Fibroblast of the aortic adventitia (primary cell): ENCODE data around the gene OR51A7. TPM values are rescaled to one million over a fixed set of nuclear protein-coding genes. Genes with fewer than 3 reads are reported as not detected.

ENCODE experiments used
- DNase-seq: peaks from one replicate; pipeline ENCODE4 v3.0.0-alpha.2; 2010; ENCODE audit warnings: low read depth
- H3K4me3 ChIP-seq: 2 replicates; pipeline ENCODE4 v1.5.1; 2011; ENCODE audit warnings: low read depth, mild to moderate bottlenecking, control low read depth, low read length, moderate library complexity
- total RNA-seq: library from RNA; depleted of rRNA; stranded (reverse); fragments of >200 nt; gene quantifications from 2 replicates; pipeline ENCODE4 v1.2.3, GENCODE V29; 2012; ENCODE audit warnings: low replicate concordance
- TF ChIP-seq, protein P1 (sequence below): IDR thresholded peaks from 2 replicates; pipeline ENCODE4 v1.5.1; 2011; ENCODE audit warnings: mild to moderate bottlenecking, low read length, control low read depth, inconsistent platforms; ENCODE audit not compliant: insufficient read depth

OR51A7 gene
- total RNA-seq, 1 donor = not detected

DNA sequence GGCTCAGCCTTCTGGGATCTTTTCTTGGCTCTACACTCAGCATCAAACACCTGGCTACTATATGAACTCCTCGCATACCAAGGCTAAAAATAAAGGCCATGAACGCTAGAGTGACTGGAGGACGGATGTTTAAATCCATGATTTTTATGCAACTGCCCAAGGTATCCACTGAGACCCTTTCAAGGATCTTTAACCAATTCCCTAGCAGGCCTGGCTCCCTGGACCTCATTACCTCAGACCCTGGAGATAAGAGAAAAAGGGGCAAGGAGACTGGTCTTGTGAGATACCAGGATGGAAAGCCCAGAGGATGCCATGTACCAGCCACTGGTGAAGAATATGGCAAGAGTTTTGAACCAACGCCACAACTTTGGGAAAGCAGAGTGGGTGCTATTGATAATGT, 15.7 kb downstream of the OR51A7 start, which contains the start of gene OR51G2:
OR51G2 (minus strand) TSS at position 101 of the 400 bp plus-strand sequence. CDS start 3,687 bp downstream, outside the sequence.
- TF ChIP-seq, protein P1, sequence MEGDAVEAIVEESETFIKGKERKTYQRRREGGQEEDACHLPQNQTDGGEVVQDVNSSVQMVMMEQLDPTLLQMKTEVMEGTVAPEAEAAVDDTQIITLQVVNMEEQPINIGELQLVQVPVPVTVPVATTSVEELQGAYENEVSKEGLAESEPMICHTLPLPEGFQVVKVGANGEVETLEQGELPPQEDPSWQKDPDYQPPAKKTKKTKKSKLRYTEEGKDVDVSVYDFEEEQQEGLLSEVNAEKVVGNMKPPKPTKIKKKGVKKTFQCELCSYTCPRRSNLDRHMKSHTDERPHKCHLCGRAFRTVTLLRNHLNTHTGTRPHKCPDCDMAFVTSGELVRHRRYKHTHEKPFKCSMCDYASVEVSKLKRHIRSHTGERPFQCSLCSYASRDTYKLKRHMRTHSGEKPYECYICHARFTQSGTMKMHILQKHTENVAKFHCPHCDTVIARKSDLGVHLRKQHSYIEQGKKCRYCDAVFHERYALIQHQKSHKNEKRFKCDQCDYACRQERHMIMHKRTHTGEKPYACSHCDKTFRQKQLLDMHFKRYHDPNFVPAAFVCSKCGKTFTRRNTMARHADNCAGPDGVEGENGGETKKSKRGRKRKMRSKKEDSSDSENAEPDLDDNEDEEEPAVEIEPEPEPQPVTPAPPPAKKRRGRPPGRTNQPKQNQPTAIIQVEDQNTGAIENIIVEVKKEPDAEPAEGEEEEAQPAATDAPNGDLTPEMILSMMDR = no peak
- no peak within 1 kb of the TSS for H3K4me3 ChIP-seq
- DNase-seq = no peak

DNA sequence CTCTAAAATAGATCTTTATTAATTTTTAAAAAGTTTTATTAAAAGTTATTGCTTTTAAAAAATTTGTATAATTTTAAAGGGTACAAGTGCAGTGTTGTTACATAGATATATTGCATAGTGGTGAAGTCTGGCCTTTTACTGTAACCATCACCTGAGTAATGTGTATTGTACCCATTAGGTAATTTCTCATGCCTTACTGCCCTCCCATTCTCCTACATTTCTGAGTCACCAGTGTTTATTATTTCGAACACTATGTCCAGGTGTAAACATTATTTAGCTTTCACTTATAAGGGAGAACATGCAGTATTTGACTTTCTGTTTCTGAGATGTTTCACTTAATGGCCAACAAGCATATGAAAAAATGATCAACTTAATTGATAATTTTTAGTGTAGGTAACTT, 18.2 kb downstream of the OR51A7 start:
- H3K4me3 ChIP-seq = no peak overlapping the region
- no peak for DNase-seq
- TF ChIP-seq, protein P1 = no peak

DNA sequence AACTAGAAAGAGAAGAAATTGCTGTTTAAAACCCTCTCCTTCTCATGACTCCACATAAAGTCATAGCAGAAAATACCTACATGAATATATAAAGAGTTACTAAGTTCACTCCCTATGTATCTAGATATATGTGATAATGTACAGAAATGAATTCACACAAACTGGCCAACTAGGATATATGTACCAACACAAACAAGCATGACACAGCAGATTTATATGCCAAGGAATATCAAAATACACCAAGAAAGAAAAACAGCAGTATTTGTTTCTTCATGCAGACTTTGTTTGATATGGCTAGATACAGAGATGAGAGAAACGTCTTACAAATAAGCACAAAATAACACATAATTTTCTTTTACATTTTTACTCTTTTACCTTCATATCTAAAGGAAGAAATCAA, 18.7 kb downstream of the OR51A7 start:
- H3K4me3 ChIP-seq = no peak overlapping the region
- TF ChIP-seq, protein P1 = no peak
- DNase-seq = no peak

DNA sequence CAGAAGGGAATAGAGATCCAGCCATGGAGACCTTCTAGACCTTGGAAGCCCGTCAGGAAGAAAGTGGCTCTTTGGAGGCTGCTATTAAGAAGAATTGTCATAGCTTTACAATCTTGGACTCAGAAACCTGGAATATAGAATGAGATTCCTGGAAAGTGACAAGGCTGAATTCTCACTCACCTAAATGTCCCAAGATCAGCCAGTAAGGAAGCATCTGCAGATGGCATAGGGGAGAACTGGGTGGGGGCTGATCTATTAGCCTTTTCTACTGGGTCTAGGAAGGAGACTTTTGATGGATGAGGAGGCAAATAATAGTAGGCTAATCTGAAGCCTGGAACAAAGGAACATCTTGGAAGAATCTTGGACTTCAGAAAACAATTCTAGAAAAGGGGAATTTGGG, 20.7 kb downstream of the OR51A7 start, which contains the start of gene OR51G1:
OR51G1 (minus strand) TSS at position 101 of the 400 bp plus-strand sequence; CDS start at position 101, 0 bp downstream.
- no peak for DNase-seq
- no peak within 1 kb of the TSS for H3K4me3 ChIP-seq
- TF ChIP-seq, protein P1 = no peak

DNA sequence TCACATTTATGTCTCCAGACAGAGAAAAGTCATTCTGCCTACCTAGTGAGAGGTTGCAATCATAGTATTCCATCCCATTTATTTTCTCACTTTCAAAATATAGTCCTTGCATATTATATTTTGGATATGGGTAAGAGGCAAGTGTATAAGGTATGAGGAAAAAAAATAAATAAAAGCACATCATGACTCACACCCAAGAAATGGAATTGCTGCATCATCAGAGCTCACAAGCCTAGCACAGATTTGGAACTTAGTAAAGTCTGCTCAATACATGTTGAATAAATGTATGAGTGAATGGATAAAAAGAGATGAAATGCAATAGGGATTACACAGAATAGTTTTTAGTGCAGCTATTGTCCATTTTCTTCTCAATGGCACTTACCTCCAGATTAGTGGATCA, 23.0 kb downstream of the OR51A7 start:
- no peak for DNase-seq
- H3K4me3 ChIP-seq = no peak overlapping the region
- TF ChIP-seq, protein P1 = no peak

DNA sequence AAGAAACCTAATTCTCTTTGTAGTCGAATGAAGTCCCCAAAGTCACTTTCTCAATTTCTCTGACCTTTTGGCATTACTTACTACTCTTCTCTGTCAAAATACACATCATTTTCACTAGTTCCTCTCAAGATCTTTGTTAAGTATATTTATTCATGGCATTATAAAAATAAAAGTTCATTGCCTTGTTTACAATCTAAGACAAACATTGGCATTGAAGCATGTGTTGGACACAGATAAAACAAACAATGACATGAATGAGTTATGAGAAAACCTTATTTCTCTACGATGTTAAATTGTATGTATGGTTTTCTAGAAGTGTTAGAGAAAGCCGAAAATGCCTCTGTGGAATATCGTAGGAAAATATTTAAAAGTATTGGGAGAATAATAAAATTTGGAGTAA, 29.2 kb downstream of the OR51A7 start:
- no peak for DNase-seq
- H3K4me3 ChIP-seq = no peak overlapping the region
- TF ChIP-seq, protein P1 = no peak

DNA sequence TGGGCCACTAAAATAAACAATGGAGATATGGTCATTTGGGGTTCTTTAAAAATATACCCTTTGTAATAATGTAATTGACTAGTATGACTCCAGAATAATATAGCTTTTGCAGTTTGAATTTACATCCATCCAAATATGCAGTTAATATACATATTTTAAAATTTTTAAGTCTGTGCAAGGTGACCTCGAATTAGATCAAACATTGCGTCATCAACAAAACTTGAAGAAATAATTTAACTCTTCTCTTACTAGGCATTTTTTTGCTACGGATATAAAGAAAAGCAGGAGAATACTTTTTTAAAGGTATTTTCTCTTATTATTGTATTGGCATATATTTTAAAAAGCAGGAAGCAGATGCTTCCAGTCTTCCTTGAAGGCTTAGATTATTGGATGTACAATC, 33.2 kb downstream of the OR51A7 start:
- H3K4me3 ChIP-seq = no peak overlapping the region
- TF ChIP-seq, protein P1 = no peak
- DNase-seq = no peak
